GM21423 (cell line): ENCODE data around the gene COL25A1.
"Not testable (repeated sequence)": the region's sequence is repeated elsewhere in the genome, so short reads cannot be mapped to it uniquely, and the experiment has no call there.

Experiments used
- ATAC-seq: cut with Tn5 transposase; IDR thresholded peaks from one replicate; pipeline ENCODE4 v1.9.1; 2021; ENCODE audit warnings: mild to moderate bottlenecking, moderate library complexity; ENCODE audit not compliant: unreplicated experiment

The COL25A1 gene

GRCh38 chr4:108884596-108884995 is 417.9 kb downstream of the COL25A1 start:
- ATAC-seq: no peak

- ATAC-seq: no peak
These were observed 420.5 kb downstream of the COL25A1 start for GRCh38 chr4:108881986-108882385.

- ATAC-seq: no peak
These were observed 421.3 kb downstream of the COL25A1 start for GRCh38 chr4:108881190-108881589.

- no peak for ATAC-seq
These were observed 423.7 kb downstream of the COL25A1 start for GRCh38 chr4:108878806-108879205.

GRCh38 chr4:108877821-108878220 is 424.6 kb downstream of the COL25A1 start:
- no peak for ATAC-seq

GRCh38 chr4:108874806-108875205 is 427.7 kb downstream of the COL25A1 start:
- ATAC-seq: no peak

GRCh38 chr4:108869970-108870369 is 432.5 kb downstream of the COL25A1 start:
- ATAC-seq: not testable (repeated sequence)

GRCh38 chr4:108868606-108869227 is 433.7 kb downstream of the COL25A1 start:
- no peak for ATAC-seq

GRCh38 chr4:108867476-108867875 is 435.0 kb downstream of the COL25A1 start:
- ATAC-seq: no peak

- ATAC-seq: no peak
These were observed 441.1 kb downstream of the COL25A1 start for GRCh38 chr4:108861334-108861733.

GRCh38 chr4:108854786-108855185 is 447.7 kb downstream of the COL25A1 start:
- no peak for ATAC-seq

- no peak for ATAC-seq
These were observed 449.8 kb downstream of the COL25A1 start for GRCh38 chr4:108852691-108853090.

GRCh38 chr4:108851366-108851765 is 451.1 kb downstream of the COL25A1 start:
- ATAC-seq: no peak

GRCh38 chr4:108850219-108850649 is 452.2 kb downstream of the COL25A1 start:
- ATAC-seq: peak; percentile 45

- ATAC-seq: peak; percentile 95
These were observed 452.8 kb downstream of the COL25A1 start for GRCh38 chr4:108849611-108850168.

- no peak for ATAC-seq
These were observed 455.9 kb downstream of the COL25A1 start for GRCh38 chr4:108846568-108846967.

- ATAC-seq: no peak
These were observed 462.0 kb downstream of the COL25A1 start for GRCh38 chr4:108840426-108840975.

GRCh38 chr4:108839333-108839732 is 463.1 kb downstream of the COL25A1 start:
- no peak for ATAC-seq

- no peak for ATAC-seq
These were observed 464.0 kb downstream of the COL25A1 start for GRCh38 chr4:108838451-108838850.

- no peak for ATAC-seq
These were observed 467.5 kb downstream of the COL25A1 start for GRCh38 chr4:108834835-108835384.

- no peak for ATAC-seq
These were observed 468.2 kb downstream of the COL25A1 start for GRCh38 chr4:108834166-108834834.

- ATAC-seq: no peak
These were observed 469.4 kb downstream of the COL25A1 start for GRCh38 chr4:108833046-108833445.
